GM04504 (cell line): ENCODE results near the gene IFT88.

ENCODE experiments used
- DNase-seq: peaks from one replicate; pipeline ENCODE4 v3.0.0-alpha.2; 2012; ENCODE audit warnings: low read depth

IFT88 gene

DNA sequence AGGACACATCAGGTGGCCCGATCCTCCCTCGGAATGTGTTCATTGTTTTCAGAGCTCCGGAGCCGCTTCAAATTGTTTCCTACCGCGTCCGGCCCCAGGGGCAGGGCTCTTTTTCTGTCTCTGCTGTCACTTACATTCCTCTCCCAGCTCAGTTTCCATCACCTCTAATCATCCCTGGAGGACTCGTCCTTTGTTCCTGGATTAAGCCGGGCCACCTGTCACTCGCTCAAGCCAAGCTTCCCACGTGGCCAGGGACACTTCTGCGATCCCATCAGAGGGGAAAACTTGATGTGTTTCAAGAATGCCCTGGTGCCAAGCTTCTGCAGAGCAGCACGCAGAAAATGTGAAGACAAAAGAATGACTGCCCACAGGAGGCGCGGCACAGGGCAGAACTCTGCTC, 150.0 kb downstream of the IFT88 start:
- DNase-seq, result no peak

DNA sequence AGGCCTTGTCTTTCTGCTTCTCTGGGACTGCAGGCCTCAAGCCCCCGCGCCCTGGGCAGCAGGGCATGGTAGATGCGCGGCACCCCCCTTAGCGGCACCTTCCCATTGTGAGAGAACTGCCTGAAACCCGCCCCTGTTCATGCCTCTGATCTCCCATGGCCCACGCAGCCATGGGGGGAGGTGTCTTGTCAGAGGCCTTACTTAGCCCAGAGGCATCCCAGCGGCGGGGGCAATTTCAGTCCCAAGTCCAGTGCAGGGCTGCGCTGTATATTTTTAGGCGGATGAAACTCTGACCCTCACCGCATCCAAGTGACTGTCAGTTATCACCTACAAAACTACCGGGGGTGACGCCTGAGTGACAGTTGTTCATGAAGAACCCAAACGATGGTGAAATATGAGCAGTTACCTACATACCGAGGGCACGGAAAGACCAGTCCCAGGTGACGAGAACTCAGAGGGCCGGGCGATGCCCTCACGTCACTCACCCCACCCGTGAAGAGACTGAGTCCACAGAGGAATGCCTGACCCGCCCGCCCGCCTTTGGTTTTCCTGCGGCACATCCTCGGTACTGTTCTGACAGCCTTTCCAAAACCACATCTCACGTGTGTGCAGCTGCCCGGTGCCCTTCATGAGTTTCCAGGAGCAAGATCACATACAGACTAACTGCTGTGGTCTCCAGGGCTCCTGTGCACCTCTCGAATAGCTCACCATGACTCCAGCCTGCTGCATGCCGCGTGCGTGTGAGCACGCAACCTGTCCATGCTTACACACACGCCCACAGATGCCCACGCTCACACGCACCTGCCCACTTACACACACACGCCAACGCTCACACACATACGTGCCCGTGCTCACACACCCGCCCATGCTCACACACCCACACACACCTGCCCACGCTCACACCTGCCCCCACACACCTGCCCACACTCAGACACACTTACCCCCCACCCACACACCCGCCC, 150.9 kb downstream of the IFT88 start:
- DNase-seq, result no peak

DNA sequence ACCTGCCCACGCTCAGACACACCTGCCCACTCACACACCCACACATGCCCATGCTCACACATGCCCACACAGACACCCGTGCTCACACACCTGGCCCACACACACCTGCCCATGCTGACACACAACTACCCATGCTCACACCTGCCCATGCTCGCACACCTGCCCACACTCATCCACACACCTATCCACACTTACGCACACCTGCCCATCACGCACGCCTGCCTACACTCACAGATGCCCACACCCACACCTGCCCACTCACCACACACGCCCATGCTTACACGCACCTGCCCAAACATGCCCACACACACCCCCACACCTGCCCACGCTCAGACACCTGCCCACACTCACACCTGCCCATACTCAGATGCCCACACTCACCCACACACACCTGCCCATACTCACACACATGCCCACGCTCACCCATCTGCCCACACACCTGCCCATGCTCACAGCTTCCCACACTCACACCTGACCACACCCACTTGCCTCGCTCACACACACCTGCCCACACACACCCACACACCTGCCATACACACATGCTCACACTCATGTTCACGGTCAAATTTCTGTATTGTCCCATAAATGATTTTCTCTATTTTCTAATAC, 152.1 kb downstream of the IFT88 start:
- DNase-seq, result no peak

DNA sequence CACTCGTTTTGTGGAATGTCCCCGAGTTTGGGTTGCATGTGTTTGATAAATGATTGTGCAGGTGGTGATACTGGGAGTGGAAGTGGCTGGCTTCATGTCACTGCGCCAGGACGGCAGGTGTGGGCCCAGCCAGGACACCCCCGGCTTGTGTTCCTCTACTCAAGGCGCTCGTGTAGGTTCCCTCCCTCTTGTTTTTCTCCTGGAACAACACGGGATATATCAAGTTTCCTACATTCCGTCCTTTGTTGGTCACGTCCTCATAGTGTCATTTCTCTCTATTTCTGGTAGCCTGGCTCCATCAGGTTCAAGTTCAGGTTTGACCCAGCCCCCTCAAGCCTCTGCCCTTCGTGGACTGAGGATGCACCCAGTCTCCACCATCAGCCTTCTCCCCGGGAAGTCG, 152.8 kb downstream of the IFT88 start:
- no peak for DNase-seq

DNA sequence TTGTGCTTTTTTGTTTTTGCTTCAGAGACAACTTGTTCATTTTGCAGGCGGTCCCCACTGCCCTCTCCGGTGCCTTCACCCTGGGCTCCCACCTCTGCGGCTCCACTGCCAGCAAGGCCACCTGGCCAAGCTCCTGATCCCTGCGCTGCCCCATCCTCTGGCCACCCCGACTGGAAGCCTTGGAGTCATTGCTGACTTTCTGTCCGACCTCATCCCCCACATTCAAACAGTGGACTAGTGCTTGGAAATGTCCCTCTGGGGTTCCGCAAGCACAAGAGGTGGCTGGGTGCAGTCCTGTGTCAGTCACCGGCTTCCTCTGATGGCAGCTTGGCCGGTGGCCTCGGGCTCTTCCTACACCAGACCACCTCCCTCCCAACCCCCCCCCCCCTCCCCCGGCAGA, 153.5 kb downstream of the IFT88 start:
- no peak for DNase-seq

DNA sequence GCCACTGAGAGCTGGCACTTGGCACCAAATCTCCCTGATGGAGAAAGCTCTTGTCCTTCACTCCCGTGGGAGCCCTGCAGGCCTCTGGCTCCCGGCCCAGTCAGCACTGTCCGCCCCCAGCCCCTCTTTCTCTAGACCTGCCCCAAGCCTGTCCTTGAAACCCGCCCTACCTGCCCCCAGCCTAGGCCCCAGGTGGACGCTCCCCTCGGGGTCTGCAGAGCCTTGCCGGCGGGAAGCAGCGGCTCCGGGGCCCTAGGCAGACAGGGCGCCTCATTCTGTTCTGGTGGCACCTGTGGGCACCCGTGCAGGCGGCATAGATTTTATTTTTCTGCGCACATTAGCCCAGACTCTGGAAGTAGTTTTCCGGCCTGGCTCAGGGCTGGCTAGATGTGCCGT, 154.1 kb downstream of the IFT88 start:
- no peak for DNase-seq

DNA sequence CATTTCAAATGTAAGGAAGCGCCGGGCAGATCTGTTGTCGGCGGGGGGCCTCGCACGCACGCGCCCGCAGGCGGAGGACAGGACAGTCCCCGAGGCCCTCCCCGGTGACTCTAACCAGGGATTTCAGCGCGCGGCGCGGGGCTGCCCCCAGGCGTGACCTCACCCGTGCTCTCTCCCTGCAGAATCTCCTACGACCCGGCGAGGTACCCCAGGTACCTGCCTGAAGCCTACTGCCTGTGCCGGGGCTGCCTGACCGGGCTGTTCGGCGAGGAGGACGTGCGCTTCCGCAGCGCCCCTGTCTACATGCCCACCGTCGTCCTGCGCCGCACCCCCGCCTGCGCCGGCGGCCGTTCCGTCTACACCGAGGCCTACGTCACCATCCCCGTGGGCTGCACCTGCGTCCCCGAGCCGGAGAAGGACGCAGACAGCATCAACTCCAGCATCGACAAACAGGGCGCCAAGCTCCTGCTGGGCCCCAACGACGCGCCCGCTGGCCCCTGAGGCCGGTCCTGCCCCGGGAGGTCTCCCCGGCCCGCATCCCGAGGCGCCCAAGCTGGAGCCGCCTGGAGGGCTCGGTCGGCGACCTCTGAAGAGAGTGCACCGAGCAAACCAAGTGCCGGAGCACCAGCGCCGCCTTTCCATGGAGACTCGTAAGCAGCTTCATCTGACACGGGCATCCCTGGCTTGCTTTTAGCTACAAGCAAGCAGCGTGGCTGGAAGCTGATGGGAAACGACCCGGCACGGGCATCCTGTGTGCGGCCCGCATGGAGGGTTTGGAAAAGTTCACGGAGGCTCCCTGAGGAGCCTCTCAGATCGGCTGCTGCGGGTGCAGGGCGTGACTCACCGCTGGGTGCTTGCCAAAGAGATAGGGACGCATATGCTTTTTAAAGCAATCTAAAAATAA, 154.7 kb downstream of the IFT88 start:
- no peak for DNase-seq

DNA sequence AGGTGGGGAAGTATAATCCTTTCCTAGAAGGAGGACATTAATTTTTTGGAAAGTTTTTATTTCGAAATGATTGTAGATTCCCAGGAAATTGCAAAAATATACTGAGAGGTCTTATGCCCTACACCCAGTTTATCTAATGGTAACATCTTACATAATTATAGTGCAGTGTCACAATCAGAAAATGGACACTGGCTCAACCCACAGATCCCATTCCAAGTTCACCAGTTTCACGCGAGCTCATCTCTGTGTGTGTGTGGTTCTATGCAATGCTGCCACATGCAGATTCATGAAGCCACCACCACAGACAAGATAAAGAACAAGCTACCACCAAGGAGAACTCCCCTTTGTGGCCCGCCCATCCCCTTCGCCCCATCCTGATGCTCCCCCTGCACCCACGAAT, 160.9 kb downstream of the IFT88 start:
- DNase-seq, result no peak

DNA sequence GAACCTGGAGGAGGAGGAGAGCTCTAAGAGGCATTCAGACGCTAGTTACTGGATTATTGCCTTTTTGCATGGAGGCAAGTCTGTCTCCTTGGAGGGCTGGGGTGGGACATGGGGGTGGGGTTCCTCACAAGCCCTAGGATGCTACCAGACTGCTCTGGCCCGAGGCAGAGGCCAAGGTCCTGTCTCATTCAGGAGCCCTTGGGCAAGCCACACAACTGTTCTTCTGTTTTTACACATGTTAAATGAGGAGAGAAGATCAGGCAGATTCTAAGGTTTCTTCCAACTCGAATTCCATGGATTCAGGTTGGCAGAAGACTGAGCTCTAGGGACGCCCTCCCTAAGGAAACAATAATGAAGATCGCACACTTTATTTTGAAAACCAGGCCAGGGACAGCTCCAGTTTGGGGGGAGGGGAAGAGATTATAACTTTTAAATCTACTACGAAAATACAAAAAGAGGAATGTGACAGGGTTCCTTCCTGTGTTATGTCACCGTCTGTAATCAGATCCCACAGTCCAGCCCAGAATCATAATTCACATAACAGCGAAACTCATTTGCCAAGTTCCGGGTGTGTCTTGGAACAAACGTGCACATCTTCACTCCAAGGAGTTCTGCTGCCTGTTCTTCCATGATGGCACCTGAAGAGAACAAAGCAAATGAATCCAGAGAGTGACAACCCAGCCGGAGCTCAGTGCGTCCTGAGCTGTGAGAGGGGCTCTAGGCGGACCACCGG, 161.8 kb downstream of the IFT88 start:
- no peak for DNase-seq

DNA sequence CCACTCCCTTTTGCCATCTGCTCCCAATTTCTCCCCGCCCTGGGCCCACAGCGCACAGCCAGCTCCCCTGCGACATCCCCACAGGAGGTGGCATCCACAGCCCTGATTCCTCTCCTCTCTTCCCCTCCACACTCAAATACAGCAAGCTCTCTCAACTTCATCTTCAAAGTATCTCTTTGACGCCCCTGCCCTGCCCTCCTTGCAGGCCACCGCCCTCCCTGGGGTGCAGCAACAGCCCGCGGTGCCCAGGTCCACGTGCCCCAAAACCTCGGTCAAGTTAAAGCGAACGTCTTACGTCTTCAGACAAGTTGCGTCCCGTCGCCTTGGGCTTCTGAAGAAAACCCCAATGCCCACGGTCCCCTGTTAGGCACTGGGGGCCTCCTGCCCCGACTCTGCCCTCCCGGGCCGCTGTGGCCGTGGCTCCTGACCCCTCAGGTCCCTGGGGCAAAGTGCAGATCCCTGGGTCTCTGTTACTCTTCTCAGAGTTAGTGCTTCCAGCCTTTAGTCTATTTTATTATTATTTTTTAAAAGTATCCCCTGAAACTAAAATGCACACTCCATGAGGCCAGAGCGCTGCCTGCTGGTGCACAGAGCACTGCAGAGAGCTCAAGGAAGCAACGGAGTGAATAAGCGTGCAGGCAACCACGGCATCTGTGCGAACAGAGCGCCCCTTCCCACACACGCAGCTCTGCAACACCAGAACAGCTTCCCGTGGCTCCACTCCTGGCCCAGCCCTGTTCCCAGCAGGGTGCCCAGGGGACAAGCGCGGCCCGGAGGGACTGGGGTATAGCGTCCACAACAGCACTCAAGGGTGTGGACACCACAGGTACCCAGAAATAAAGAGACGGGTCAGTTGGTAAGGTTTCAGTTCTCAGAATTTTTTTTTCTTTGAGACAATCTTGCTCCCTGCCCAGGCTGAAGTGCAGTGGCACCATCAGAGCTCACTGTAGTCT, 163.0 kb downstream of the IFT88 start:
- DNase-seq, result no peak

DNA sequence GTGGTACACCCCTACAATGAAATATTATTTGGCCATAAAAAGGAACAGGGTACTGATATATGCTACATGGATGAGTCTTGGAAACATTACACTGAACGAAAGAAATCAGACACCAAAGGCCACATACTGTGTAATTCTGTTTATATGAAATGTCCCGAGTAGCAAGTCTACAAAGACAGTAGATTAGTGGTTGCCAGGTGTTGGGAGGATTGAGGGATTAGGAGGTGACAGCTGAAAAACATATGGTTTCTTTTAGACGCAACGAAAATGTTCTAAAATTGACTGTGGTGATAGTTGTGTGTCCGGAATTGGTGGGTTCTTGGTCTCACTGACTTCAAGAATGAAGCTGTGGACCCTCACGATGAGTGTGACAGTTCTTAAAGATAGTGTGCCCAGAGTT, 171.7 kb downstream of the IFT88 start:
- DNase-seq, result no peak

DNA sequence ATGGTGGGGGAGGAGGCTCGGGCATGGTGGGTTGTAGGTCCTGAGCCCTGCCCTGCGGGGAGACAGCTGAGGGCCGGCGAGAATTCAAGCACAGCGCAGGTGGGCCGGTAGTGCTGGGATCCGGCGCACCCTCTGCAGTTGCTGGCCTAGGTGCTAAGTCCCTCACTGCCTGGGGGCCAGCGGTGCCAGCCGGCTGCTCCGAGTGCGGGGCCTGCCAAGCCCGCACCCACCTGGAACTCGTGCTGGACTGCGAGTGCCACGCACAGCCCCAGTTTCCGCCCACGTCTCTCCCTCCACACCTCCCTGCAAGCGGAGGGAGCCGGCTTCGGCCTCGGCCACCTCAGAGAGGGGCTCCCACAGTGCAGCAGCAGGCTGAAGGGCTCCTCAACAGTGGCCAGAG, 173.1 kb downstream of the IFT88 start:
- no peak for DNase-seq
